ENCODE results near the gene KIRREL1. TPM values are rescaled to one million over a fixed set of nuclear protein-coding genes. Genes with fewer than 3 reads are reported as not detected.
A peak's percentile ranks its signal among the peaks of the same experiment; 100 is the strongest.

KIRREL1 gene
- total RNA-seq, 2 donors from 2014 or later, result 19.7 to 21.2 TPM

DNA sequence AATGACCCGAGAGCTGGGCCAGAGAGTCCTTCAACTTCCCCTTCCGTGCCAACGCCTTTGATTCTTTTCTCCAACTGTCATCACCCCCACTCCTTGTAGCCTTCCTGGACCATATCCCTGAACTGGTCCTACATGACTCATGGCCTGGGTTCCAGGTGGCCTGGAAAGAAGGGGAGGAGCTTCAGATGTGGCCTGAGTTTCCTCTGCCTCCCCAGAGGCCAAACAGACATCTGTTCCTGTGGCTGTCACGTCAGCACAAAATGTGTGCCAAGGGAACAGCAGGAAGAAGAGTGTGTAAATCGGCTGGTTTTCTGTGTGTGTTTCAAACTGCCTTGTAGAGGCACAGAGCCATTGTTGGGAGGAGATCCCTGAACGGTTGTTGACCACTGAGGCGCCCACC is 24.9 kb upstream of the KIRREL1 start:
- ATAC-seq (peak in 1 of 2 donors; percentile 67), DNase-seq (peak; percentile 45)
- intact Hi-C loops (cut with DNase I), result loop anchor here (5.0 to 10.0 kb wide), 3 partner anchors 154 to 1106 kb away; partner anchors contain the start of gene AIM2 (in 1 of the 2)

DNA sequence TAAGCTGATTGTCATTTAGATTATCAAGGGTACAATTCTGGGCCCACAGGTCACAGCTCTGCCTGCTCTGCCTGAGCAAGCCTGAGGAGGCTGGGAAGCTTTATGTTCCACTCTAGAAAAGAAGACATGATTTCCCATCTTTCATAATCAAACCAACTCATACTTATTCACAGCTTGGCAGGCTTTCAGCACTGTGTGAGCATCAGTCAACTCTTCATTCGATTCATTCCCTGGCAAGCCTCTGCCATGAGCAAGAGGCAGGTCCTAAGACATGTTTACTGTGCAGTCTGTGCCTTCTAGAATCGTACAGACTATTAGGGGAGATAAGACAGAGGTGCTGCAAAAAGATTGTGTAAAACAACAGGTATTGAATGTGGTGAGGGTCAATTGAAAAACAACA is 24.5 kb upstream of the KIRREL1 start:
- ATAC-seq, result peak in 1 of 2 donors; percentile 88
- DNase-seq, result peak; percentile 43
- intact Hi-C loops (cut with DNase I), result loop anchor here (5.0 to 10.0 kb wide), 3 partner anchors 153 to 1106 kb away; partner anchors contain the start of gene AIM2 (in 1 of the 2)

DNA sequence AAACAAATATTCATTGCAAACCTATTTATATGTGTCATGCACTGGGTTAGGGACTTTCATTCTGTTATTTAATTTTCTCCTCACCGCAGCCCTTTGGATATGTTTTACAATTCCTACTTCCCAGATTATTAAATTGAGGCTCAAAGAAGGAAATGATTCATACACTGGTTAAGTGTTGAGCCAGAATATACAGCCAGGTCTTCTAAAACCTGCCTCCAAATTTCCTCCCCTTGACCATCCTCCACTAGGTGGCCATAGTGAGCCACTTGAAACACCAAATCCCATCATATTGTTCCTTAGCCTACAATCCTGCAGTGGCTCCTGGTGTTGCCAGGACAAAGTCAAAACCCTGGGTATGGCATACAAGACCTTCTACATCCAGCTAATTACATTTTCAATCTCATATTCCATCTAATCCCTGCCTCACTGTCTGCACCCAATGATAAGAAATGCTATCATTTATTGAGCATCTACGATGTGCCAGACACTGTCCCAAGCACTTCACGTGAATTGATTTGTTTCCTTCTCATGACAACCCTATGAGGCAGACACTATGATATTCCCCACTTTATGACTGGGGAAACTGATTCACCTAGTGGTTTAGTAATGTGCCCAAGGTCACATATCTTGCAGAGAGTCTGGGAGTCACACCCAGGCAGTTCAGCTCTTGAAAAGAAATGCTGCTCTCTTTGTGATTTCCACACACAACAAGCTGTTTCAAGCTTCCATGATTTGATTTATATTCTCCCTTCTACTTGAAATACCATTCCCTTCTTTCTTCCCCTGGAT is 23.6 kb upstream of the KIRREL1 start:
- no peak for DNase-seq
- intact Hi-C loops (cut with DNase I), result loop anchor here (5.0 to 10.0 kb wide), 3 partner anchors 152 to 1105 kb away; partner anchors contain the start of gene AIM2 (in 1 of the 2)
- peak; percentile 72 to 84 for ATAC-seq

DNA sequence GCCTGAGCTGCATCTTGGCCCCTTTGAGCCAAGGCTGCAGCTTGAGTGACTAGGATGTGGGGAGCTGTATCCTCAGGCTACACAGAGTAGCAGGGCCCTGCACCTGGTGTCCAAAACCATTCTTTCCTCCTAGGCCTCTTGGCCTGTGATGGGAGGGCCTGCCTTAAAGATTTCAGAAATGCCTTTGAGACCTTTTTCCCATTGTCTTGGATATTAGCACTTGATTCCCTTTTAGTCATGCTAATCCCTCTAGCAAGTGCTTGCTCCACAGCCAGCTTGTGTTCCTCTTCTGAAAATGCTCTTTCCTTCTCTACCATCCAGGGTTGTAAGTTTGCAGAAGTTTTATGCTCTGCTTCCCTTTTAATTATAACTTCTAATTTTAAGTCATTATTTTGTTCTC is 21.7 kb upstream of the KIRREL1 start:
- intact Hi-C loops (cut with DNase I), result no loop called here
- no peak for DNase-seq
- no peak for ATAC-seq

DNA sequence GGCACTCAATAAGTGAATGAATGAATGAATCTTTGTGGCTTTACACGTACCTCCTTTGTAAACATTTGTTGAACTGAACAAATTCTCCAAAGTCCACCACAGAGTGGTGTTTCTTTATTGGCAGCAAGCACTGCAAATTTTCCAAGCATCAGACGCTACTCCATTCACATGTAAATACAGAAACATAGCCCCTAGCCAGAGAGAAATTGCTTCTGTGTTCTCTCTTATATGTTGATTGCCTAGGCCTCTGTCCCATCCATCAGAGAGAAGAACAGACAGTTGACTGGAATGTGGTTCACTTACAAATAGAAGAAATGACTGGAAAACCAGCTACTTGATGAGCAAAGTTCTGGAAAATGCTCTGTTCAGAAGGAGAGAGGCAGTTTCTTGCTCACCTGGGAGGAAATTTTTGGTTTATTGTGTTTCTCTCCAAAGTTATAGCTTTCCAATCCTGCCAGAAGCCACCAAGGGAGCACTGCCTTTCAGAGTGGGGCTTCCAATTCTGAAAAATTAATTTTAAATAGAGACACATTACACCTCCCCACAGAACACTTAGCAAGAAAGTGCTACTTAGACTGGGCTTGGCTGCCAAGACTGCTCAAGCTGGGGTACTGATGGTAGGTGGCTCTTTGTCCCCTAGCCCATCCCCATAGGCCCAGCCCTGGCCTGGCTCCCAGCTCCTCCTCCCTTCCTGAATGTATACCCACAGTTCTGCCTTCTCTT is 18.1 kb upstream of the KIRREL1 start:
- intact Hi-C loops (cut with DNase I), result no loop called here
- DNase-seq, result no peak
- no peak for ATAC-seq

DNA sequence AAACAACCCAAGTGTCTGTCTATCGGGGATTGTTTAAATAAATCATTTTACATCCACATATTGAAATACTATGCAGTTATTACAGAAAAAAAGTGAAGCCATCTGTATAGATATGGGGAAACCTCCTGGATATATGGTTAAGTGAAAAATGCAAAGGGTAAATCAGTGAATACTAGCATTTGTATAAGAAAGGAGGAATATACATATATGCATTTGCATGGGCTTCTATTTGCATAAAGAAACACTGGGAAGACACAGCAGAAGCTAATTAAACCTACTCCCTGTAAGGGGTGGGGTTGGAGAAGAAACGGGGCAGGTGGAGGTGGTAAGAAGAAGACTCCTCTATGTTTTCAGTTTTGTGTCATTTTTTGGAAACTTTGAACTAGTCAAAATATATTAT is 16.6 kb upstream of the KIRREL1 start:
- intact Hi-C loops (cut with DNase I), result no loop called here
- no peak for DNase-seq
- ATAC-seq, result no peak

DNA sequence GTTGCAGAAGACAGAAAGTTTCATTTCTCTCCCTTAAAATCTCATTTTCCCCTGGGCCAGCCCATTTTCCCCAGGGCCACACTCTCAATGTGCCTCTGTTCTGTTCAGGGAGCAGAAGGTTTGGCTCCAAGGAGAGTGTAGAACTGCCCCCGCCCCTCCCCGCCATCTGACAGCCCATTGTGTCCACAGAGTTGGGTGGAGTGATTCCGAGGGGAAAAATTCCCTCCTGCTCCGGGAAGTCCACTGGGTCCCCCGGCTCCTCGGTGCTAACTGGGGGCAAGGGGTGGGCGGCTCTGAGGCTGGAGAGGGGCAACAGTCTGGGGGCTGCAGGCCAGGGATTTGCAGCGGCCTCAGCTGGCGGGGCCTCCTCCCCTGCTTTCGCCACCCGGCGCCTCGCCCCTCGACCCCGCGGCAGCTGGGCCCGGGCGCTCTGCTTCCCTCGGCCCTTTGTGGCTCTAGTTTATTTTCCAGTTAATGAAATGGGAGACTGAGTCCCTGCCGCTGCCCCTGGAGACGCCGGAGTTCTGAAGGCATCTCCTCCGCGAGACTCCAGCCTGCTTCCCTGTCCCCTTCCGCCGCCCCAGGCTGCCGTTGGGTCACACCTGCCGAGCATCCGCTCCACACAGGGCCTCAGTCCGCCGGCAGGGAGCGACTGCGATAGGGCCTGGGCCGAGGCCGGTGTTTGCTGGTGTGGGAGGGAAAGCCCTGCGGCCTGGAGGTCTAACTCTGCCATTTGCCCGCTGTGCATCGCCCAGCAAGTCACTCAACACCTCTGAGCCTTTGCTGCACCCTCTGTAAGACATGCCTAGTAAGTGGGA is 14.7 kb upstream of the KIRREL1 start:
- intact Hi-C loops (cut with DNase I), result no loop called here
- peak; percentile 37 for DNase-seq
- ATAC-seq, result peak; percentile 50 to 84

DNA sequence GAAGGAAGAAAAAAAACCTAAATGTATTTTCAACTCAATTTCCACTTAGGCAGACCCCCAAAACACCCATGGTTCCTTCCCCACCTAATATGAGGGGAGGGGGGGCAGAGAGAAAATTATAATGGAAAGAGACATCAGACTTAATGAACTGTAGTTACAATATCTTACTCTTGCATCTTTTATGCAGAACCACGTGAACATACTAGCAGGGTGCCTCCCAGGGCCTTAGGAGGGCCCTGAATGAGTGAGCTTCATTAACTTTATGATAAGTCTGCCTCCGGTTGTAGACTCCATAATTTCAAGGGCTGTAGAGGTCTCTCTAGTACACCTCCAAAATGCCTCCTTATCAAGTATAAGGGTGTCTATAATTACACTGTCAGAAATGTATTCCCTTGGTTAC is 11.3 kb upstream of the KIRREL1 start:
- intact Hi-C loops (cut with DNase I), result no loop called here
- no peak for DNase-seq
- ATAC-seq, result no peak

DNA sequence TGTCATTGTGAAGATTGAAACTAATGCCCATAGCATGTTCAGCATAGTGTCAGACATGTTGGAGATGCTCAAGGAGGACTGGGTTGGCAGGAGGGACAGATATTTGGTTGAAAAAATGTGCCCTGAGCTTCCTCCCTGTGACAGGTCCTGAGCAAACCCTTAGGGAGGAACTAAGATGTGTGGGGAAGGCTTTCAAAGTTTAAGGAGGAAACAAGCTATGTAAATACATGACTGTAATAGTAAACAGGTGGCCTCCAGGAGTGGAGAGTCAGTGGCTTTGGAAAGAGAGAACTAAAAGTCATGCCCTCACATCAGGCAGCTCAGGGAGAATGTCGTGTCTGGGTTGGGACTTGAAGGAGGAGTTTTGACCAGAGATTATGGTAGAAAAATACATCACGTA is 9.7 kb upstream of the KIRREL1 start:
- ATAC-seq (no peak), DNase-seq (no peak)
- intact Hi-C loops (cut with DNase I), result no loop called here

DNA sequence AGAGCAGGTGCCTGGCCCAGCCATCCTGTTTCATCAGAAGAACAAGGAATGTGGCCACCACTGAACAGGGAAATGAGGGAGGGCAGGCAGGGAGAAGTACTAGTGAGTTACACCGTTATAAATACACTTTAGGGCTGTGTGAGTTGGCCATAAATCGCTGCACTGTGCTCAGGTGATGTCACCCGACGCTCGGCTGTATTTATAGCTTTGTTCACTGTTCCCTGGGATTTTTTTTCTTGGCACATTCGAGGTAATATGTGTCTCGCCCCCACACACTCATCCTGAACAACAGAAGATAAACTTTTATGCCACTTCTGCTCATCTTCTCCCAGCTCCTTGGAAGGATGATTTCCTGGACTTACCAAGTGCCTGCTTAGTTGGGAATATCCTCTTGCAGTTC is 9.0 kb upstream of the KIRREL1 start:
- no peak for ATAC-seq
- intact Hi-C loops (cut with DNase I), result no loop called here

DNA sequence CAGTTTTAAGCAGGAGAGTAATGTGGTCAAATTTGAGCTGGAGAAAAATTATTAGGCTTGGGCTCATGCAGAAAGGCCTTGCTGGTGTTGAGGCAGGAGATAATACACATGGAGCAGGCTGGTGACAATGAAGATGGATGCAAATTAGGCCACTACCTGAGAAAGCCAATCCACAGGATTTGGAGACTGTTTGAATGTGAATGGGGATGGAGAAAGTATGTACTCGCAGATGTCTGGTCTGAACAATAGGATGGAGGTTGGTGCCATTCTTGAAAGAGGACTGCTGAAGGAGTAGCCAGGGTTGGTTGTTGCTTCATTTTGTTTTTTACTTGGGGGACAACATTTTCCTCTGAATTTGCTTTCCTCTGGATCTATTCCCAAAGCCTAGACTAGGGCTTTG is 8.0 kb upstream of the KIRREL1 start:
- intact Hi-C loops (cut with DNase I), result no loop called here
- ATAC-seq (no peak), DNase-seq (no peak)

More for the DNA sequence above, 9.0 kb upstream of the KIRREL1 start:
- no peak for DNase-seq

DNA sequence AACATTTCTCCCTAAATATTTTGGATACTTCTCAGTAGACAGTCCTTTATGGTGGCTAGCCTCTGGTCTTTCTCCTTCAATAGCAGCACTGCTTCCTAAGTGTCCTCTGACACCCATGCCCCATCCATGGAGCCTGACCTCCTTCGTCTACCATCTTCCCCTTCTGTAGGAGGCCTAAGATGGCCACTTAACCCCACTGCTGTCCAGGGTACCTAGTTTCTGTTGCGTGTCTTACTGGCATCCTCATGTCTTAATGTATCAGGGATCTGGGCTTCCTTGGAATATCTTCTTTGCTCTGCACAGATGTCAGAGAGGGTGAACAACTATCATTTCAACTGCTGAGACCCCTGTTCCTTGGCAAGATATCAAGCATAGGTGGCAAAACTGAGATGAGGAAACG is 5.4 kb upstream of the KIRREL1 start:
- intact Hi-C loops (cut with DNase I), result loop anchor here in 1 of 2 donors (2.0 kb wide), 1 partner anchor 99 kb away; no protein-coding TSS in a partner anchor
- DNase-seq (no peak), ATAC-seq (no peak)

DNA sequence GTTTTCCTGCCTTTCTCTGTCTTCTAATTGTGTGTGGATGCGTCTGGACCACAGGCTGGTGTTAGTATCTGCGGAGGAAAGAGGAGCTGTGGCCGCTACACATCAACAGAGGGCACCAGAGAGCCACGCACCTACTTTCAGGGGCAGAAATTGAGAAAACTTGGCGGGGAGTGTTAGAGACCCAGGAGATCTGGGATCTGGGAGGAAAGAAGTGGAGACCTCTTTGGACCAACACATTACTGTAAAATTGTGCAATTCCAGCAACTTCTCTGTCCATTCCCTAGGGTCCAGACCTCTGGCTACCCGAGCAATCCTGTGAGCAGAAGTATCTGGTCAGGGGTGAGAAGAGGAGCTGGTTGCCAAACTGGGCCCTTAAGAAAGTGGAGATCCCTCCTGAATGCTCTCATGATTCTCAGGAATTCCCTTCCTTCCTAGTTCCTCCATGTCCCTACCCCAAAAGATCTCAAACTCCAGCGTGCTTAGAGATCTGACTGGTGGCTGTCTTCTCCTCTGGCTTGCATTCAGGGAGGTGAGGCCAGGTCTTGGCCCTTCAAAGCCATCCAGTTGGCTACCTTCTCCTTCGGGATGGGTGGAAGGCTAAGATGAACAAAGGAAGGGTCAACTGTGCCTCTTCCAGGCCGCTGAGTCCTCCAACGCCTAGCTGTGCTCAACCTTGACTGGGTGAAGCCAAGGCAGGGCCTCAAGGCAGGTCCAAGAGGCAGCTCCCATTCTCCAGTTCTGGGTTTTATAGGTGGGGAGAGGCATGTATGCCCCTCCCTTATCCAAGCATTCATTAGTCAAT is 1.2 kb upstream of the KIRREL1 start:
- intact Hi-C loops (cut with DNase I), result loop anchor here (2.0 to 5.0 kb wide), 3 partner anchors 45 to 123 kb away; no protein-coding TSS in a partner anchor
- peak; percentile 78 for DNase-seq
- peak; percentile 46 to 65 for ATAC-seq

DNA sequence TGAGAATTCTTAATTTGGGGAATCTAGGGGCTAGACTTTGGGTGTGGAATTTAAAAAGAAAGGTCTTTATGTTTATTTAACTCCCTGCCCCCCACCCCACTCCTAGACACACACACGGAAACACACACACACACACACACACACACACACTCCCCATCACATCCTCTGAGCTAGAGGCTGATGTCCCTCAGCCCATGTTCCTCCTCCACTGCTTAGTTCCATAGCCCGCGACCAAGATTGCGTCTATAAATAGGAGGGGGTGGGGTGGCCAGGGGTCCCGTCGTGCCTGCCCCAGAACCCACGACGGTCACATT is 655 bp upstream of the KIRREL1 start:
- ATAC-seq (peak; percentile 2 to 6), DNase-seq (peak; percentile 34)
- intact Hi-C loops (cut with DNase I), result loop anchor here (2.0 to 5.0 kb wide), 3 partner anchors 45 to 122 kb away; no protein-coding TSS in a partner anchor

DNA sequence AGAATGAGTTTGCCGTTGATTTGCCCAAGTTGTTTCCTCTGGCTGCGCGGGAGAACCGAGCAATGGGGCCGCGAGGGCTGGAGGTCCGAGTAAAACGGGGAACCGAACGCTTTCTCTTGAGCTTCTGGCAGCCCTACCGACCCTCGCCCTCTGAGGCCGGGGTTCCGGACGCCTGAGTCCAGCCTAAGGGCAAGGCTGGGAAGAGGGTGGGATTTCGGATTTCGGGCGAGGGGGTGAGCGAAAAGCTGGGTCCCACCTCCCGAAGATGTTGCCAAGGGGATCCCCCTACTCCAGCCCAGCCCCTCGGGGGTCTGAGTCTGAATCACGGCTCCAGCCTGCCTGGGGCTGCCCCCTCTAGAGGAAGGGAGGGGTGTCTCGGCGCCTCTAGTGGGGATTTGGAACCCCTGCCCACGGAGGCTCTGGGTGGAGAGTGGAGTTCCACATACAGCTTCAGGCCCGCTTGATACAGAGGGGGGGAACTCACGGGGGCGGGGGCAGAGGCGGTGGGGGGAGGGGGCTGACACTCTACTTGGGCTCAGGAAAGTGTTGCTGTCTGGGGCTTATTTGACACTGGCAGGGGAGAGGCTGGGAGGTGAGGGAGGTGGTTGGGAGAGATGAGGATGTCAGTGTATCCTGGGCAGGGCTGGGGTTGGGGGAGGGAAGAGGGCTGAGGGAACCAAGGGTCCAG is 617 bp downstream of the KIRREL1 start:
- ATAC-seq (peak; percentile 38 to 45), DNase-seq (peak; percentile 31)

DNA sequence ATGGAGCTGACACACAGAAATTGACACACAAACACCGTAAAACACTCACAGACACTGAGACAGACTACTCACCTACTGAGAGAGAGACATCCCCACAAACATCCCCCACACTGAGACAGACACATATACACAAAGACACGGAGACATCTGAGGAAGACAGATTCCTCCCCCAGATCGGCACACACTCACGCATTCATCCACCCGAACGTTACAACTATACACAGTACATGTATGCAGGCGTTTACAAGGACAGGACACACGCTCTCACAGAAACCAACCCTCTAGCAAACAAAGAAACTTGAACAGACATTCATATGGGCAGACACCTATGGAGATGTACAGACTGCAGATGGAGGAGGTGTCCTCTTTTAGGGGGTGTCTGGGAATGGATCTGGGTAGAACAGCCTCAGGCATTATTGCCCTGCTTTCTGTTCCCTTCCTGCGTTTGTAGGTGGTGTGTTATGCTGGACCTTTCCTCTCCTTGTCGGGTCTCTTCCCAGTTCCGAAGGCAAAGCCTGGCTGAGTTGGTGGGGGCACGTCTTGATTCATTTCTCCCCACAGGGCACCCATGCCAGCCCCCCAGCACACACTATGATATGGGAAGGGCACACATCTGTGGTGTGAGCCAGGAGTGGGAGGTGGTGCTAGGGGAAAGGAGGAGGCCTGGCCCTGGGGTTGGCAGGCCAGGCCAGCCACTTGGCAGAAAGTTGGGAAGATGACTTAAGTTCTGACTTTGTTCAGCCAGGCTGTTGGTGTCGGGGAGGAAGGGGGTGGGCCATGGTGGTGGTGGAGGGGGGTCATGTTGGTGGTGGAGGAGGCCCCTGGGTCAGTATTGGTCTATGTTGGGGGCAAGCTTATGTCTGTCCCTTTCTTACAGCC is 1.5 kb downstream of the KIRREL1 start:
- intact Hi-C loops (cut with DNase I), result loop anchor here (5.0 kb wide), 2 partner anchors 42 to 92 kb away; no protein-coding TSS in a partner anchor
- peak in 1 of 2 donors; percentile 32 for ATAC-seq
- DNase-seq, result peak; percentile 44

More for the DNA sequence above, 617 bp downstream of the KIRREL1 start:
- intact Hi-C loops (cut with DNase I), result loop anchor here (2.0 to 5.0 kb wide), 3 partner anchors 43 to 121 kb away; no protein-coding TSS in a partner anchor
